HCT116 (cell line): ENCODE results near the gene IPO5. TPM values are rescaled to one million over a fixed set of nuclear protein-coding genes. Genes with fewer than 3 reads are reported as not detected.

Experiments
- ATAC-seq: fragments of 200-7000 bp; cut with Tn5 transposase; 2 replicates; pipeline ENCODE4 v1.9.1; 2020; ENCODE audit warnings: mild to moderate bottlenecking, moderate library complexity
- BruUV-seq: library from RNA; stranded (reverse); fragments of 400-500 nt; replicated peaks from 2 replicates; lab custom pipeline; 2021; lab: Mats Ljungman, UMichigan
- CTCF ChIA-PET: fragments of 300-600 bp; sonication (Branson Sonifier 250); formaldehyde crosslinking; loops from one replicate; lab custom pipeline; 2021; ENCODE audit warnings: antibody characterized with exemption; lab: Charles Lee
- POLR2A ChIA-PET: fragments of 300-600, 350-600 bp; sonication (Branson Sonifier 250); formaldehyde crosslinking; loops from one replicate; lab custom pipeline; 2021; ENCODE audit warnings: antibody characterized with exemption; lab: Charles Lee
- RAD21 ChIA-PET, 2 experiments: fragments of 300-600 bp; sonication (Branson Sonifier 250); formaldehyde crosslinking; loops; one replicate each; lab custom pipeline; 2023; ENCODE audit warnings: low total read pairs in 2 of 2; ENCODE audit not compliant: uncharacterized antibody in 2 of 2, unreplicated experiment in 2 of 2, low non-redundant PET in 1 of 2; lab: Charles Lee
- DNase-seq: peaks from one replicate; pipeline ENCODE4 v3.0.0-alpha.2; 2010; ENCODE audit warnings: low read depth, low spot score
- H2AFZ ChIP-seq: fragments of 200-600 bp; shearing (Covaris generic), sonication (generic); 2 replicates; pipeline ENCODE4 v1.6.1; 2017; ENCODE audit warnings: low read depth, mixed run types, mixed read lengths, antibody characterized with exemption, low read length; ENCODE audit not compliant: poor library complexity, severe bottlenecking
- H3K27ac ChIP-seq: 2 replicates; pipeline ENCODE4 v1.5.1; 2012; ENCODE audit warnings: low read depth, low read length
- H3K27me3 ChIP-seq: fragments of 200-600 bp; sonication (generic); 2 replicates; pipeline ENCODE4 v1.6.1; 2016; ENCODE audit warnings: mixed run types, low read length, mixed read lengths; ENCODE audit not compliant: insufficient read depth
- H3K36me3 ChIP-seq, 2 experiments: fragments of 200-500 bp in 1 of 2; fragments of 200-600 bp in 1 of 2; sonication (Bioruptor generic) in 1 of 2; sonication (generic) in 1 of 2; 2 replicates each; pipeline versions ENCODE4 v1.5.1 to v1.6.1; 2014 to 2016; ENCODE audit warnings: low read length in 2 of 2, inconsistent platforms in 1 of 2, mixed read lengths in 1 of 2, mixed run types in 1 of 2; ENCODE audit not compliant: insufficient read depth in 2 of 2, control insufficient read depth in 1 of 2
- H3K4me1 ChIP-seq, 2 experiments: fragments of 200-600 bp in 1 of 2; sonication (generic) in 1 of 2; 2 replicates each; pipeline versions ENCODE4 v1.5.1 to v1.6.1; 2012 to 2017; ENCODE audit warnings: low read length in 2 of 2, inconsistent platforms in 1 of 2, mild to moderate bottlenecking in 1 of 2, mixed read lengths in 1 of 2, mixed run types in 1 of 2, moderate library complexity in 1 of 2; ENCODE audit not compliant: insufficient read depth in 2 of 2, control insufficient read depth in 1 of 2
- H3K4me2 ChIP-seq: fragments of 200-600 bp; sonication (generic); 2 replicates; pipeline ENCODE4 v1.6.1; 2017; ENCODE audit warnings: mixed run types, low read length, mixed read lengths
- H3K4me3 ChIP-seq, 2 experiments: fragments of 200-600 bp in 1 of 2; sonication (generic) in 1 of 2; replicated peaks in 1 of 2; 2 replicates each; pipeline ENCODE4 v1.5.1; 2011 to 2016; ENCODE audit warnings: low read length in 2 of 2, control low read depth in 1 of 2, low read depth in 1 of 2, mild to moderate bottlenecking in 1 of 2, mixed read lengths in 1 of 2, mixed run types in 1 of 2
- H3K79me2 ChIP-seq: fragments of 200-600 bp; sonication (generic); 2 replicates; pipeline ENCODE4 v1.6.1; 2017; ENCODE audit warnings: mild to moderate bottlenecking, mixed run types, low read length, moderate library complexity, mixed read lengths; ENCODE audit not compliant: insufficient read depth
- H3K9ac ChIP-seq: fragments of 200-600 bp; sonication (generic); 2 replicates; pipeline ENCODE4 v1.6.1; 2016; ENCODE audit warnings: low read length, mixed read lengths
- H3K9me2 ChIP-seq: fragments of 200-600 bp; sonication (generic), shearing (Covaris generic); 2 replicates; pipeline ENCODE4 v1.6.1; 2017; ENCODE audit warnings: mixed run types, mild to moderate bottlenecking, moderate library complexity; ENCODE audit not compliant: insufficient read depth
- H3K9me3 ChIP-seq, 2 experiments: fragments of 200-500 bp in 1 of 2; fragments of 200-600 bp in 1 of 2; sonication (Bioruptor generic) in 1 of 2; sonication (generic) in 1 of 2; 2 replicates each; pipeline ENCODE4 v1.6.1; 2014 to 2017; ENCODE audit warnings: low read length in 2 of 2, mixed read lengths in 2 of 2, inconsistent platforms in 1 of 2, low read depth in 1 of 2, mild to moderate bottlenecking in 1 of 2, mixed run types in 1 of 2, moderate library complexity in 1 of 2; ENCODE audit not compliant: control insufficient read depth in 1 of 2, insufficient read depth in 1 of 2
- H4K20me1 ChIP-seq: fragments of 200-600 bp; sonication (generic), shearing (Covaris generic); 2 replicates; pipeline ENCODE4 v1.6.1; 2017; ENCODE audit warnings: mixed run types, mild to moderate bottlenecking, moderate library complexity; ENCODE audit not compliant: insufficient read depth
- CBX3 ChIP-seq: IDR thresholded peaks from 2 replicates; pipeline ENCODE4 v1.6.1; 2012; ENCODE audit warnings: low read depth
- CEBPB ChIP-seq: IDR thresholded peaks from 2 replicates; pipeline ENCODE4 v1.6.1; 2012; ENCODE audit warnings: low read depth
- EGR1 ChIP-seq: IDR thresholded peaks from 2 replicates; pipeline ENCODE4 v1.6.1; 2012; ENCODE audit warnings: low read depth
- EZH2phosphoT487 ChIP-seq: fragments of 200-600 bp; IDR thresholded peaks from 2 replicates; pipeline ENCODE4 v1.6.1; 2018; ENCODE audit warnings: antibody characterized with exemption, borderline replicate concordance
- FOSL1 ChIP-seq: IDR thresholded peaks from 2 replicates; pipeline ENCODE4 v1.6.1; 2012; ENCODE audit warnings: low read depth
- JUND ChIP-seq: IDR thresholded peaks from 2 replicates; pipeline ENCODE4 v1.6.1; 2012
- MAX ChIP-seq: IDR thresholded peaks from 2 replicates; pipeline ENCODE4 v1.6.1; 2012
- RAD21 ChIP-seq: IDR thresholded peaks from 2 replicates; pipeline ENCODE4 v1.6.1; 2012; ENCODE audit warnings: low read depth, mild to moderate bottlenecking
- SP1 ChIP-seq: IDR thresholded peaks from 2 replicates; pipeline ENCODE4 v1.6.1; 2012; ENCODE audit warnings: low read depth
- SRF ChIP-seq: IDR thresholded peaks from 2 replicates; pipeline ENCODE4 v1.6.1; 2012; ENCODE audit warnings: low read depth
- TCF7L2 ChIP-seq: IDR thresholded peaks from 2 replicates; pipeline ENCODE4 v1.7.0; 2011; ENCODE audit warnings: borderline replicate concordance, inconsistent platforms; ENCODE audit not compliant: insufficient read depth, insufficient read length; ENCODE audit errors: extremely low read depth
- YY1 ChIP-seq: IDR thresholded peaks from 2 replicates; pipeline ENCODE4 v1.6.1; 2011; ENCODE audit warnings: low read length, low read depth, moderate library complexity, mild to moderate bottlenecking; ENCODE audit not compliant: insufficient replicate concordance; ENCODE audit errors: extremely low read depth
- ZFX ChIP-seq: fragments of 450-650 bp; IDR thresholded peaks from 2 replicates; pipeline ENCODE4 v1.6.1; 2017
- ZNF274 ChIP-seq: fragments of 200-500 bp; sonication (Bioruptor generic); IDR thresholded peaks from 2 replicates; pipeline ENCODE4 v1.6.1; 2014; ENCODE audit warnings: mild to moderate bottlenecking, low read depth, low read length, inconsistent platforms
- intact Hi-C: fragments of 100-400 bp; cut with micrococcal nuclease; formaldehyde crosslinking; loops from 2 replicates; pipeline ENCODE4 v1.10.0; 2022
- total RNA-seq: library from RNA; stranded (reverse); gene quantifications from one replicate; pipeline ENCODE4 v1.2.1, GENCODE V29; 2021; ENCODE audit not compliant: unreplicated experiment
- TF ChIP-seq, protein P1 (sequence below): IDR thresholded peaks from 2 replicates; pipeline ENCODE4 v1.6.1; 2012; ENCODE audit warnings: low read depth

Gene IPO5
- total RNA-seq, 1 experiment from 2014 or later = 237 TPM

GRCh38 chr13:98004107-98004506 lies 50.6 kb downstream of the IPO5 start:
- no peak overlapping the region for H3K4me2 ChIP-seq
- H3K27me3 ChIP-seq = no peaks in the 10 kb centered on the region
- H4K20me1 ChIP-seq = peaks cover 14% of the 10 kb centered on the region; the same call in 1 of the 2 replicates
- H3K9me3 ChIP-seq = no peaks in the 10 kb centered on the region
- no peak overlapping the region for H3K27ac ChIP-seq
- no TSS peak for BruUV-seq
- no peak overlapping the region for H3K9ac ChIP-seq
- H3K9me2 ChIP-seq = no peaks in the 10 kb centered on the region
- H3K4me1 ChIP-seq = no peaks in the 10 kb centered on the region
- ATAC-seq (no peak), DNase-seq (no peak)
- no peak overlapping the region for H2AFZ ChIP-seq
- intact Hi-C loops = loop anchor here (10.0 kb wide), 1 partner anchor 149 kb away; no protein-coding TSS in a partner anchor
- H3K36me3 ChIP-seq = peaks cover 64 to 77% of the 10 kb centered on the region in 2 experiments
- TF ChIP-seq YY1 (no peak), ZNF274 (no peak), TCF7L2 (no peak), SP1 (no peak), ZFX (no peak), SRF (no peak), CBX3 (no peak), MAX (no peak), EZH2phosphoT487 (no peak), FOSL1 (no peak), RAD21 (no peak), EGR1 (no peak), JUND (no peak), CEBPB (no peak)
- TF ChIP-seq, protein P1, sequence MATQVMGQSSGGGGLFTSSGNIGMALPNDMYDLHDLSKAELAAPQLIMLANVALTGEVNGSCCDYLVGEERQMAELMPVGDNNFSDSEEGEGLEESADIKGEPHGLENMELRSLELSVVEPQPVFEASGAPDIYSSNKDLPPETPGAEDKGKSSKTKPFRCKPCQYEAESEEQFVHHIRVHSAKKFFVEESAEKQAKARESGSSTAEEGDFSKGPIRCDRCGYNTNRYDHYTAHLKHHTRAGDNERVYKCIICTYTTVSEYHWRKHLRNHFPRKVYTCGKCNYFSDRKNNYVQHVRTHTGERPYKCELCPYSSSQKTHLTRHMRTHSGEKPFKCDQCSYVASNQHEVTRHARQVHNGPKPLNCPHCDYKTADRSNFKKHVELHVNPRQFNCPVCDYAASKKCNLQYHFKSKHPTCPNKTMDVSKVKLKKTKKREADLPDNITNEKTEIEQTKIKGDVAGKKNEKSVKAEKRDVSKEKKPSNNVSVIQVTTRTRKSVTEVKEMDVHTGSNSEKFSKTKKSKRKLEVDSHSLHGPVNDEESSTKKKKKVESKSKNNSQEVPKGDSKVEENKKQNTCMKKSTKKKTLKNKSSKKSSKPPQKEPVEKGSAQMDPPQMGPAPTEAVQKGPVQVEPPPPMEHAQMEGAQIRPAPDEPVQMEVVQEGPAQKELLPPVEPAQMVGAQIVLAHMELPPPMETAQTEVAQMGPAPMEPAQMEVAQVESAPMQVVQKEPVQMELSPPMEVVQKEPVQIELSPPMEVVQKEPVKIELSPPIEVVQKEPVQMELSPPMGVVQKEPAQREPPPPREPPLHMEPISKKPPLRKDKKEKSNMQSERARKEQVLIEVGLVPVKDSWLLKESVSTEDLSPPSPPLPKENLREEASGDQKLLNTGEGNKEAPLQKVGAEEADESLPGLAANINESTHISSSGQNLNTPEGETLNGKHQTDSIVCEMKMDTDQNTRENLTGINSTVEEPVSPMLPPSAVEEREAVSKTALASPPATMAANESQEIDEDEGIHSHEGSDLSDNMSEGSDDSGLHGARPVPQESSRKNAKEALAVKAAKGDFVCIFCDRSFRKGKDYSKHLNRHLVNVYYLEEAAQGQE = no peak
- H3K4me3 ChIP-seq = no peak overlapping the region
- peaks cover 54% of the 10 kb centered on the region for H3K79me2 ChIP-seq
- ChIA-PET POLR2A (no interaction called here), CTCF (no interaction called here), RAD21 (no interaction called here)
